CD8-positive, alpha-beta memory T cell (primary cell): ENCODE measurements around the gene HSF2BP. TPM values are rescaled to one million over a fixed set of nuclear protein-coding genes. Genes with fewer than 3 reads are reported as not detected.
"Not testable (repeated sequence)": the region's sequence is repeated elsewhere in the genome, so short reads cannot be mapped to it uniquely, and the experiment has no call there.

Experiments used
- CTCF ChIA-PET: fragments of 350-600 bp; sonication (Branson Sonifier 250); formaldehyde crosslinking; loops from one replicate; lab custom pipeline; 2021; ENCODE audit warnings: antibody characterized with exemption; lab: Charles Lee
- POLR2A ChIA-PET: fragments of 350-600 bp; sonication (Branson Sonifier 250); formaldehyde crosslinking; loops from one replicate; lab custom pipeline; 2021; ENCODE audit warnings: antibody characterized with exemption; lab: Charles Lee
- DNase-seq, 5 donors: peaks; one replicate each; pipeline versions ENCODE4 v3.0.0 to v3.0.0-alpha.2; 2020 to 2022; ENCODE audit warnings: mixed read lengths in 1 of 5
- H3K27ac ChIP-seq: one replicate; pipeline ENCODE4 v1.7.0; 2013; ENCODE audit warnings: low read depth, mild to moderate bottlenecking, low read length, moderate library complexity
- H3K27me3 ChIP-seq: 2 replicates; pipeline ENCODE4 v1.7.0; 2013; ENCODE audit warnings: low read length, mild to moderate bottlenecking; ENCODE audit not compliant: insufficient read depth, poor library complexity, severe bottlenecking
- H3K36me3 ChIP-seq: 2 replicates; pipeline ENCODE4 v1.7.0; 2013; ENCODE audit warnings: mild to moderate bottlenecking, low read length, moderate library complexity; ENCODE audit not compliant: insufficient read depth
- H3K4me1 ChIP-seq: 2 replicates; pipeline ENCODE4 v1.7.0; 2013; ENCODE audit warnings: mild to moderate bottlenecking, low read length, moderate library complexity; ENCODE audit not compliant: insufficient read depth
- H3K4me3 ChIP-seq: 2 replicates; pipeline ENCODE4 v1.7.0; 2013; ENCODE audit warnings: mild to moderate bottlenecking, low read length
- H3K9me3 ChIP-seq: 2 replicates; pipeline ENCODE4 v1.7.0; 2013; ENCODE audit warnings: mild to moderate bottlenecking, low read length
- H3K27ac Mint-ChIP-seq, 8 donors: one replicate each; pipeline ENCODE4 v1.8.0; 2020 to 2021; ENCODE audit warnings: mixed read lengths in 8 of 8, mild to moderate bottlenecking in 6 of 8, inconsistent platforms in 3 of 8, moderate library complexity in 3 of 8
- H3K27me3 Mint-ChIP-seq, 2 donors: one replicate each; pipeline ENCODE4 v1.8.0; 2020 to 2021; ENCODE audit warnings: mixed read lengths in 2 of 2, mild to moderate bottlenecking in 1 of 2, moderate library complexity in 1 of 2
- H3K36me3 Mint-ChIP-seq, 3 donors: one replicate each; pipeline ENCODE4 v1.8.0; 2020 to 2021; ENCODE audit warnings: mixed read lengths in 3 of 3, inconsistent platforms in 1 of 3, mild to moderate bottlenecking in 1 of 3
- H3K4me1 Mint-ChIP-seq, 3 donors: one replicate each; pipeline ENCODE4 v1.8.0; 2020 to 2021; ENCODE audit warnings: mixed read lengths in 3 of 3, inconsistent platforms in 1 of 3, mild to moderate bottlenecking in 1 of 3
- H3K4me3 Mint-ChIP-seq, 7 donors: one replicate each; pipeline ENCODE4 v1.8.0; 2020 to 2021; ENCODE audit warnings: mixed read lengths in 7 of 7, mild to moderate bottlenecking in 6 of 7, moderate library complexity in 4 of 7, inconsistent platforms in 2 of 7
- H3K9me3 Mint-ChIP-seq, 5 donors: one replicate each; pipeline ENCODE4 v1.8.0; 2020 to 2022; ENCODE audit warnings: mixed read lengths in 5 of 5, mild to moderate bottlenecking in 3 of 5, moderate library complexity in 2 of 5, inconsistent platforms in 1 of 5
- polyA plus RNA-seq: library from polyadenylated mRNA; unstranded; fragments of 300-500 nt; fragmentation: Illumina TruSeq; gene quantifications from one replicate; pipeline ENCODE4 v1.2.3, GENCODE V29; 2021
- total RNA-seq, 2 experiments: library from RNA; stranded (reverse); gene quantifications; one replicate each; pipeline ENCODE4 v1.2.3, GENCODE V29; 2021

The HSF2BP gene
- total and polyA plus RNA-seq, 3 experiments from 2014 or later = 0.28 to 1.4 (median 0.53) TPM

DNA sequence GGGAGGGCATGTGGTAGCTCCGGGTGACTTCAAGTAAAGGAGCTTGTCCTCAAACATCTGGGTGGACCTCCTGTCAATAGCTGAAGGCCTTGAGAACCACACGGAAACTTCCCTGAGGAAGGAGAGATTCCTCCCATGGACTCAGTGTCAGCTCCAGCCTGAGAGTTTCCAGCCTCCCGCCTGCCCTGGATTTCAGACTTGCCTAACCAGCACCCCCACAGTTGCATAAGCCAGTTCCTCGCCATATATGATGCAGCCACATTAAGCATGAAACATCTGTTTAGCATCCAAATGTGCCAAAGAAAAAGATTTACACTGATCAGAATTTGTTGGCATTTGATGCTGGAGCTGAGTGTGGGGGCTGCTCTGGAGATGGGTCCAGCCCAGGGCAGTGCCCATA is 148.1 kb downstream of the HSF2BP start:
- CTCF ChIA-PET, H3K27ac Mint-ChIP-seq: not testable (repeated sequence)

DNA sequence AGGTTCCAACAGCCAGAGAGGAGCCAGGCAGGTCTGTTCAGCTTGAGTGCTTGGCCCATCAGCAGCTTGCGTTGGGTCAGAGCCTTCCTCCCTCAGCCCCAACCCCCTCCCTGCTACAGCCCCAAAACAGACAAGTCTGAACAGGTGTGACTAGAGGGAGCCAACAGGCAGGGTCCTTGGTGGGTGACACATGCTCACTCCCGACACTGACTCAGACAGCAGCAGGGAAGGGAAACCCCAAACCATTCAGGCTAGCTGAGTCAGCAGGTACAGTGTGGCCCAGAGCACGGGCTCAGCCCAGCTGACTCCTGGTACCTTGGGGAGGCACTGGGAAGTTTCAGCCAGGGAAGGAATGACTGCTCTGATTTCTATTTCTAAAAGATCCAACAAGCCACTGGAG is 148.6 kb downstream of the HSF2BP start:
- H3K27me3 Mint-ChIP-seq, H3K36me3 ChIP-seq, H3K4me3 Mint-ChIP-seq, H3K27ac Mint-ChIP-seq, H3K27me3 ChIP-seq, H3K4me1 ChIP-seq, H3K9me3 ChIP-seq, CTCF ChIA-PET, H3K4me1 Mint-ChIP-seq, DNase-seq, H3K4me3 ChIP-seq, H3K27ac ChIP-seq, POLR2A ChIA-PET, H3K9me3 Mint-ChIP-seq, H3K36me3 Mint-ChIP-seq: not testable (repeated sequence)

More for the DNA sequence above, 148.1 kb downstream of the HSF2BP start:
- H3K27me3 Mint-ChIP-seq, H3K27me3 ChIP-seq, H3K36me3 Mint-ChIP-seq, DNase-seq, H3K4me3 ChIP-seq, H3K9me3 ChIP-seq, H3K27ac ChIP-seq, H3K9me3 Mint-ChIP-seq, H3K4me1 Mint-ChIP-seq, H3K36me3 ChIP-seq, H3K4me1 ChIP-seq, POLR2A ChIA-PET, H3K4me3 Mint-ChIP-seq: not testable (repeated sequence)

DNA sequence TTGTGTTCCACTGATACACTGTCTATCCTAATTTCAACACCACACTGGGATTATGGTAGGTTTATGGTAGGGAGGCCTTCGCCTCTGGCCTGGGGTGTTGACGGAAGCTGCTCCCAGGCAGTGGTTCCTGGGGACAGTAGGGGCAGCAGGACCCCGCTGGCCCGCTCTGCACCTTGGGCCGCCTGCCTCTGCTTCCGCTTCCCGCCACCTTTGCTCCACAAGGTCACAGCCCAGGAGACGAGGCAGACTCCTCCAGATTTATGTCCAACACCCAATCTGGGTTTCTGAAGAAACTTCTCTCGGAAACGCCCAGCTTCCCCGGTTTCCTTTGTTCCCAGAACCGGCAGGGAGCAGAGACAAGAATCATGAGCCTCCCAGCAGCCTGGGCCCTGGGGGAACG is 155.4 kb downstream of the HSF2BP start:
- POLR2A ChIA-PET, H3K27me3 ChIP-seq, H3K4me1 Mint-ChIP-seq, H3K27me3 Mint-ChIP-seq, H3K9me3 Mint-ChIP-seq, H3K36me3 Mint-ChIP-seq, H3K4me3 ChIP-seq, CTCF ChIA-PET, H3K4me1 ChIP-seq, H3K9me3 ChIP-seq, H3K36me3 ChIP-seq, DNase-seq, H3K27ac ChIP-seq, H3K4me3 Mint-ChIP-seq, H3K27ac Mint-ChIP-seq: not testable (repeated sequence)

DNA sequence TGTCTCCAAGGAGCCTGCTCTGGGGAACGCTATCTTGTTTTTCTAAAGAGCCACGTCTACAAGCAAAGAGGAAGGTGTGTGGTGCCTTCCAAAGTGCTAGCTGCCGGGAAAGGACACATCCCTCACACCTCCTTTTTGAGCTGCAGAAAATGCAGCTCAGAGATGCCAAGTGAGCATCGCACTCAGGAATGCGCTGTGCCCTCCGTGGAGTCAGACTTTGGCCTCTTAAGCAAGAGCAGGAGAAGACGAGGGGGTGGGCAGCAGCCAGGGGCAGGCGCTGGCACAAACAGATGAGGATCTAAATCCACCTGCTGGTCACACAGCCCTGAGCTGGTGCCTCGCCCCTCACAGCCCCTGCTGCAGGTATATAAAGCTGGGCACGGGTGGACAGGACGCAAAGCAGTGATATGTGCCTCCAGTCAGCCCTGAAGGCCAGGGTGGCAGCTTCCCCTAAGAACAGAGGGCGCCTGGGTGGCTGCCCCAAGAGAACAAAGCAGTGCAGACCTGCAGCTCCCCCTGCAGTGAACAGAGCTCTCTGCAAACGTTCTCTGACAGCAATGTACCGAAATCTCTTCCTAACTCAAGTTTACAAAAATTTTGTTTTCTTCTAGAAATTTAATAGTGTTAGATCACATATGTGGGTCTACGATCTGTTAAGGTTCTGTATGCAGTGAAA is 156.1 kb downstream of the HSF2BP start:
- H3K4me3 ChIP-seq, H3K4me3 Mint-ChIP-seq, CTCF ChIA-PET, POLR2A ChIA-PET, H3K27ac Mint-ChIP-seq, H3K27ac ChIP-seq, H3K27me3 Mint-ChIP-seq, H3K4me1 Mint-ChIP-seq, H3K36me3 Mint-ChIP-seq, H3K27me3 ChIP-seq, H3K9me3 ChIP-seq, H3K4me1 ChIP-seq, H3K36me3 ChIP-seq, H3K9me3 Mint-ChIP-seq, DNase-seq: not testable (repeated sequence)

DNA sequence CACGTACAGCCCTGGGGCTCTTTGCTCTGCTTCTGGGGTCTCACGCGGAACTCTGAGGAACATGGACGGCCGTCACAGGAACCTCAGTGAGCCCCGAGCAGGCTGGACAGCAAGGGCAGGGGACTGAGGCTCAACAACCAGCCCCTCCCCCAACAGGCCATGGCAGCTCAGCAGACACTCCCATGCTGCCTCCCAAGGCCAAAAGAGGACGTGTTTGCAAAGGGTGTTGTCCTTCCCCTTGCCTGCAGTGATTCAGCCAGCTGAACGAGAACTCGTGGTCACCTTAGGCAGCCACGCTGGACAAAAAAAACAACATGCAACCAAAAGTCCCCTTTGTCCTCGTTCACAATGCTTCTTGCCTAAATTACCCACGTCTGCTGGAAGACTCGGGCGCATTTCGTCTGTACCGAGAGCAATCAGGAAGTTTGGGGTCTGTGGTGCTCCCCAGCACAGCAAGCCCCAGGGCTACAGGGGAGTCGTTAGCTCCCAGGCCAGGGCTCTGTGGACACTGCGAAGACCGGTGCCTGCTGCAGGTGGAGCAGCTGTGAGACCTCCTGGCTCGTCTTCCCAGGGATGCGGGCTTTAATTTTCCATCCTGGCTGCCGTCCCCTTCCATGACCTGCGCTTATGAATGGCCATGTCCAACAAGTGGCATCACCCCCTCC is 156.7 kb downstream of the HSF2BP start:
- H3K36me3 ChIP-seq, CTCF ChIA-PET, H3K27ac ChIP-seq, H3K27me3 Mint-ChIP-seq, H3K4me3 ChIP-seq, H3K9me3 Mint-ChIP-seq, POLR2A ChIA-PET, H3K36me3 Mint-ChIP-seq, H3K27ac Mint-ChIP-seq, H3K4me1 Mint-ChIP-seq, H3K4me3 Mint-ChIP-seq, H3K9me3 ChIP-seq, DNase-seq, H3K4me1 ChIP-seq, H3K27me3 ChIP-seq: not testable (repeated sequence)

DNA sequence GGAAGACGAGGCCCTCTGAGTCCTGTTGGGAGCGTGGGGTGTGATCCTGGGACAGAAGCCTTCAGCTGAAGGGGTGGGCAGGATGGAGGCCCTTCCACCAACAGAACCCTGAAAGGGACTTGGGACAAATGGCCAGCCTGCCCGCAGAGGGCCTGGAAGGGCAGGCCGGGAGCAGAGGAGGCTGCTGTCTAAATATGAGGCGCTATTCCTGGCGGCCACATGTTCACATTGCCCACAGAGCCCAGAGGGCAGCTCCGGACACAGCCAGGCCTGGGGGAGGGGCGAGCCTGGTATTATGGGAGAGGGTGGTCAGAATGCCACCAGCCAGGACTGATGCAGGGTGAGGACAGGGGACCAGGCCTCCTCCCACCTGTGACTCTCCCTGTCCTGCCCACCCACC is 160.4 kb downstream of the HSF2BP start:
- H3K4me1 ChIP-seq, H3K9me3 Mint-ChIP-seq, H3K4me3 ChIP-seq, H3K4me3 Mint-ChIP-seq, CTCF ChIA-PET, H3K36me3 ChIP-seq, POLR2A ChIA-PET, H3K27ac Mint-ChIP-seq, H3K36me3 Mint-ChIP-seq, H3K4me1 Mint-ChIP-seq, DNase-seq, H3K9me3 ChIP-seq, H3K27me3 ChIP-seq, H3K27ac ChIP-seq, H3K27me3 Mint-ChIP-seq: not testable (repeated sequence)

DNA sequence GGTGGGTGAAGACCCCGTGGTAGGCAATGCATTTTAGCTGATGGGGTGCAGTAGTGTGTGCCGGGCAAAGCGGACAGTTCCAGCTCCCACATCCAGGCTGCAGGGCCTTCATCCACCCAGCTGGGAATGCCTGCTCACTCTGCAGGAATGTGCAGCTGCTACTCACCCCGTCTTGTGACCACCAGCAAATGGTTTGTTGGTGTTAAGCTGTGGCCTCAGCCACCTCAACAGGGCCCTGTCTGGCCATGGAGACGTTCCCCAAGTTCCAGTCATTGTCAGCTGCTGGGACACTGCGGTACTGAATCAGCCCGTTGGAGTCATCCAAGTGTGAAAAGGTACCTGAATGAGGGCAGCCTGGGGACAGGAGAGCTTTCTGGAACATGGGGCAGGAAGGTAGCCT is 161.2 kb downstream of the HSF2BP start:
- H3K36me3 Mint-ChIP-seq, H3K4me3 Mint-ChIP-seq: not testable (repeated sequence)

DNA sequence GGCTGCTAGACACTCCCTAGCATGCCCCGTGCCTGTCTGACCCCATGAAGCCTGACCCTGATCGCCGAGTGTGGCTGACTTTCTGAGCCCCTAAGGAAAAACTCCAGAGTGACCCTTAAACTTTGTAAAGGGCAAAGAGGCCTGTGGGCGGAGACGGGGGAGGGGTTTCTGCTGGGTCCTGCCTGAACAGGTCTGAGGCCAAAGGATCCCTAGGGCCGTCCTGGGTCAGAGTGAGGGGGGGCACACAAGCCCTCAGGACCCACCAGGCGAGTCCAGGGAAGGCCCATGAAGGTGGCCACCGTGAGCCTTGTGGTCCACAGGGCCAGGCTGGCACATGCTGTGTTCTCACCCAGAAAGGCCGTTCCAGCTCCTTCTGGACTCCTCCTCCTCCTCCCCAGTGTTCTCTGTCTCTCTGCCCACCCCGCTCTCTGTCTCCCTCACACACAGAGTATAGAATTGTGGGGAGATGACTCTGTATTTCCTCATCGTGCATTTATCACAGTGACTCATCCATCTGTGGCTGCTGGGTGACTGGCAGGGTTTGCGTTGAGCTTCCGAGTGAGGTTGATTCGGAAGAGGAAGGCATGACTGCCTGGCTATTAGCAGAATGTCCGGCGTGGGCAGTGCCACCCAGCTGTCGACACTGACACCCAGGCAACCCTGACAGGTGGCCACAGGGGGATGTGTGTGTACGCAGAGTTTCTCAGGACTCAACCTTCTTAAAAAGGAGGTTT is 164.8 kb downstream of the HSF2BP start:
- H3K27me3 Mint-ChIP-seq, H3K27ac ChIP-seq, H3K36me3 ChIP-seq, POLR2A ChIA-PET, H3K36me3 Mint-ChIP-seq, H3K4me1 ChIP-seq, H3K27ac Mint-ChIP-seq, H3K27me3 ChIP-seq, H3K4me1 Mint-ChIP-seq, H3K4me3 Mint-ChIP-seq, CTCF ChIA-PET, H3K9me3 ChIP-seq, H3K9me3 Mint-ChIP-seq, H3K4me3 ChIP-seq: not testable (repeated sequence)
- DNase-seq = peak in 1 of 5 donors; percentile 9

More for the DNA sequence above, 161.2 kb downstream of the HSF2BP start:
- H3K4me1 ChIP-seq, H3K36me3 ChIP-seq, H3K27ac Mint-ChIP-seq, CTCF ChIA-PET, H3K27me3 ChIP-seq, POLR2A ChIA-PET, H3K4me3 ChIP-seq, H3K9me3 Mint-ChIP-seq, H3K9me3 ChIP-seq, DNase-seq, H3K27ac ChIP-seq, H3K27me3 Mint-ChIP-seq, H3K4me1 Mint-ChIP-seq: not testable (repeated sequence)
